SU-DHL-6 (cell line): Measurements from ENCODE around the gene KYNU.

Experiments used
- CTCF ChIP-seq: fragments of 200-600 bp; sonication (generic); IDR thresholded peaks from one replicate; pipeline ENCODE4 v1.5.1; 2017; ENCODE audit warnings: antibody characterized with exemption, mild to moderate bottlenecking, low read length, moderate library complexity; ENCODE audit not compliant: insufficient read depth, poor library complexity, severe bottlenecking
- EZH2phosphoT487 ChIP-seq: fragments of 200-600 bp; sonication (generic), shearing (Covaris generic); conservative IDR thresholded peaks from 2 replicates; pipeline ENCODE4 v1.6.1; 2018; ENCODE audit warnings: mild to moderate bottlenecking, antibody characterized with exemption, low read length, moderate library complexity, mixed read lengths

DNA sequence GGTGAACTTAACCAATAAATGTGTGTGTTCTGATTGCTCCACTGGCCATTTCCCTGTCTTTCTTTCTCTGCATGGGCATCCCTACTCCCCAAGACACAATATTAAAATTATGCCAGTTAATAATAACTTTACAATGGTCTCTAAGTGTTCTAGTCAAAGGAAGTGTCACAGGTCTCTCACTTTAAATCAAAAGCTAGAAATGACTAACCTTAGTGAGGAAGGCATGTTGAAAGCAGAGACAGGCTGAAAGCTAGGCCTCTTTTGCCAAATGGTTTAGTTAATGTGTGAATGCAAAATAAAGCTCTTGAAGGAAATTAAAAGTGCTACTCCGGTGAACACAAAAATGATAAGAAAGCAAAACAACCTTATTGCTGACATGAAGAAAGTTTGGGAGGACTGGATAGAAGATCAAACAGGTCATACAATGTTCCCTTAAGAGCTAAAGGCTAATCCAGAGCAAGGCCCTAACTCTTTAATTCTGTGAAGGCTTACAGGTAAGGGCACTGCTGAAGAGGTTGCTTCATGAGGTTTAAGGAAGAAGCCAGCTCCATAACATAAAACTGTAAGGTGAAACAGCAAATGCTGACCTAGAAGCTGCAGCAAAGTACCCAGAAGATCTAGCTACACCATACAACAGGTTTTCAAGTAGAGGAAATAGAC, 207.8 kb downstream of the KYNU start:
- no peak for TF ChIP-seq CTCF
- no peak for TF ChIP-seq EZH2phosphoT487
